ENCODE data around the gene NFIA.

NFIA gene

GRCh38 chr1:61152469-61153105 is 70.2 kb downstream of the NFIA start:
- DNase-seq (ENCODE audit: low read depth), result no peak

GRCh38 chr1:61156576-61157467 is 74.5 kb downstream of the NFIA start:
- no peak for DNase-seq (ENCODE audit: low read depth)

- DNase-seq (ENCODE audit: low read depth), result no peak
Measured at GRCh38 chr1:61157468-61157987, 75.2 kb downstream of the NFIA start.

- DNase-seq (ENCODE audit: low read depth), result no peak
Measured at GRCh38 chr1:61158591-61158990, 76.2 kb downstream of the NFIA start.

GRCh38 chr1:61160526-61160925 is 78.2 kb downstream of the NFIA start:
- DNase-seq (ENCODE audit: low read depth), result no peak

- DNase-seq (ENCODE audit: low read depth), result no peak
Measured at GRCh38 chr1:61162520-61163258, 80.3 kb downstream of the NFIA start.

- no peak for DNase-seq (ENCODE audit: low read depth)
Measured at GRCh38 chr1:61163355-61163754, 81.0 kb downstream of the NFIA start.

GRCh38 chr1:61165402-61165801 is 83.0 kb downstream of the NFIA start:
- no peak for DNase-seq (ENCODE audit: low read depth)

GRCh38 chr1:61167309-61167708 is 84.9 kb downstream of the NFIA start:
- no peak for DNase-seq (ENCODE audit: low read depth)

GRCh38 chr1:61169045-61169444 is 86.7 kb downstream of the NFIA start:
- DNase-seq (ENCODE audit: low read depth), result no peak

GRCh38 chr1:61169634-61170033 is 87.3 kb downstream of the NFIA start:
- DNase-seq (ENCODE audit: low read depth), result no peak

GRCh38 chr1:61170328-61171238 is 88.2 kb downstream of the NFIA start:
- no peak for DNase-seq (ENCODE audit: low read depth)

- no peak for DNase-seq (ENCODE audit: low read depth)
Measured at GRCh38 chr1:61171346-61171745, 89.0 kb downstream of the NFIA start.

GRCh38 chr1:61171974-61172373 is 89.6 kb downstream of the NFIA start:
- no peak for DNase-seq (ENCODE audit: low read depth)

GRCh38 chr1:61173118-61173517 is 90.8 kb downstream of the NFIA start:
- no peak for DNase-seq (ENCODE audit: low read depth)

- DNase-seq (ENCODE audit: low read depth), result no peak
Measured at GRCh38 chr1:61174060-61174795, 91.9 kb downstream of the NFIA start.

- no peak for DNase-seq (ENCODE audit: low read depth)
Measured at GRCh38 chr1:61175976-61176375, 93.6 kb downstream of the NFIA start.

- DNase-seq (ENCODE audit: low read depth), result no peak
Measured at GRCh38 chr1:61181067-61182038, 99.0 kb downstream of the NFIA start.

GRCh38 chr1:61182049-61182448 is 99.7 kb downstream of the NFIA start:
- no peak for DNase-seq (ENCODE audit: low read depth)

GRCh38 chr1:61182480-61182879 is 100.1 kb downstream of the NFIA start:
- DNase-seq (ENCODE audit: low read depth), result no peak
